HUES64 (cell line): ENCODE data around the gene EDIL3.

ENCODE experiments used
- H3K27ac ChIP-seq: 2 replicates; pipeline ENCODE4 v1.7.0; 2013; ENCODE audit warnings: low read depth, low read length, inconsistent platforms
- H3K27me3 ChIP-seq: 2 replicates; pipeline ENCODE4 v1.6.1; 2013; ENCODE audit warnings: mild to moderate bottlenecking, low read length; ENCODE audit not compliant: insufficient read depth
- H3K36me3 ChIP-seq: 2 replicates; pipeline ENCODE4 v1.6.1; 2013; ENCODE audit warnings: mild to moderate bottlenecking, low read length; ENCODE audit not compliant: insufficient read depth
- H3K4me1 ChIP-seq: 2 replicates; pipeline ENCODE4 v1.6.1; 2013; ENCODE audit warnings: mild to moderate bottlenecking, low read length, moderate library complexity; ENCODE audit not compliant: insufficient read depth
- H3K4me3 ChIP-seq: 2 replicates; pipeline ENCODE4 v1.5.1; 2013; ENCODE audit warnings: mild to moderate bottlenecking, low read length, moderate library complexity
- H3K9ac ChIP-seq: 2 replicates; pipeline ENCODE4 v1.6.1; 2013; ENCODE audit warnings: mild to moderate bottlenecking, low read depth, low read length
- H3K9me3 ChIP-seq: 2 replicates; pipeline ENCODE4 v1.6.1; 2013; ENCODE audit warnings: low read depth, low read length; ENCODE audit not compliant: insufficient read depth
- WGBS: fragments of 150-250, 120-280 bp; methylation state at CpG from one replicate; pipeline ENCODE4 v1.1.7; 2013; ENCODE audit warnings: missing lambda C conversion rate; 5-methylcytosine and 5-hydroxymethylcytosine counted together

The EDIL3 gene

DNA sequence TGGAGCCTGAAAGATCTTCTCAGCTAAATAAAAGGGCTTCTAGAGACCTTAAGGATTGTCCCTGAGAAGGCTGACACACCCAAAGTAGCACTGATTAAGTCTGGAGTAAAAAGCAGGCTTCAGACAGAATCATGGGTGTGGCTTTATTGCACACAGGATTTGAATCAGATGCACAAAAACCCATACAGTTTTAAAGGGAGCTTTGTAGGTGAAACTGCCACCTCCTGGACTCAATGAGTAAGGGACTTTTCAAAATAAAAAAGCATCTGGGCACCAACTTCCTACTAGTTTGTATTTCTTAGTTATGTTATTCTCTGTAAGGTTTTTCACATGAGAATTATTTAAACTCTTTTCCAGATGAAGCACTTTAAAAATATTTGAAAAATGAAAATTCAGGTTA is 129.4 kb downstream of the EDIL3 start:
- H3K9me3 ChIP-seq, result no peaks in the 10 kb centered on the region
- H3K4me3 ChIP-seq, result no peak overlapping the region
- peaks cover 4% of the 10 kb centered on the region; the same call in 1 of the 2 replicates for H3K4me1 ChIP-seq
- no peaks in the 10 kb centered on the region for H3K27me3 ChIP-seq
- H3K9ac ChIP-seq, result no peak overlapping the region
- H3K36me3 ChIP-seq, result no peaks in the 10 kb centered on the region
- H3K27ac ChIP-seq, result no peak overlapping the region

DNA sequence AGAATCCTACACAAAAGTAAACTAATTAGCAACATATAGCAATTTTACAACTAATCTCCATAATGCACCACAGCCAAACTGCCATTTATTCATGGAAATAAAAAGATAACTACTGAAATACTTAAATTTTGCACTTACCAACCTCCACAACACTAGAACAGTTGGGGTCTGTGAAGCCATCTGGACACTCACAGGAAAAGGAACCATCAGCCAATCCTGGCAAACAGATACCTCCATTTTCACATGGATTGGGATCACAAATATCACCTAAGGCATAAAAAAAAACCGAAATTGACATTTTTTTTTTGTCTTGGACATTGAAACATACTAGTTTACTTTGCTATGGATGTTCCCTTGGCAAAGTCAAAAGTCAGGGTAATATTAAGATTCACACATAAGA is 130.7 kb downstream of the EDIL3 start:
- no peaks in the 10 kb centered on the region for H3K27me3 ChIP-seq
- no peak overlapping the region for H3K9ac ChIP-seq
- 87% methylated on average over 1 of the region's 1 CpG for WGBS
- no peaks in the 10 kb centered on the region for H3K9me3 ChIP-seq
- H3K27ac ChIP-seq, result no peak overlapping the region
- no peak overlapping the region for H3K4me3 ChIP-seq
- no peaks in the 10 kb centered on the region for H3K36me3 ChIP-seq
- peaks cover 10% of the 10 kb centered on the region; the same call in 1 of the 2 replicates for H3K4me1 ChIP-seq

DNA sequence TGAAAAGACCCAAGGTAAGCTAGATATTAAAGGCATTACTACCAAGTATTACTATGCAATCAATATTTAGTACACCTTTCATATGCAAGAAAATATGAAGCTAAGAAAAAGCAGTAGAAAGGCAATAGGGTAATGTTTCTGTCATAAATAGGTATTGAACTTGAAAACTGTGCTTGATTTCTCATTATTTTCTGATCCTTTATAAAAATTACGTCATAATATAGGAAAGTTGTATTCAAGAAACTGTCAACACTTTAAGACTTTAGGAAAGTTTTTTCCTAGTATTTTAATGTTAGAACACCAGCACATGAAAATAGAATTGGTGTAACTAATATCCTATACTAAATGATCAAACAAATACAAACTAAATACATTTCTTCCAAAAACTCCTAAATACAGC is 133.2 kb downstream of the EDIL3 start:
- Histone ChIP-seq H3K9ac (no peak overlapping the region), H3K9me3 (no peaks in the 10 kb centered on the region), H3K36me3 (no peaks in the 10 kb centered on the region), H3K27ac (no peak overlapping the region), H3K4me1 (peaks cover 10% of the 10 kb centered on the region; the same call in 1 of the 2 replicates), H3K27me3 (no peaks in the 10 kb centered on the region), H3K4me3 (no peak overlapping the region)
- no CpG with 5 or more reads among the region's 1 CpG for WGBS

DNA sequence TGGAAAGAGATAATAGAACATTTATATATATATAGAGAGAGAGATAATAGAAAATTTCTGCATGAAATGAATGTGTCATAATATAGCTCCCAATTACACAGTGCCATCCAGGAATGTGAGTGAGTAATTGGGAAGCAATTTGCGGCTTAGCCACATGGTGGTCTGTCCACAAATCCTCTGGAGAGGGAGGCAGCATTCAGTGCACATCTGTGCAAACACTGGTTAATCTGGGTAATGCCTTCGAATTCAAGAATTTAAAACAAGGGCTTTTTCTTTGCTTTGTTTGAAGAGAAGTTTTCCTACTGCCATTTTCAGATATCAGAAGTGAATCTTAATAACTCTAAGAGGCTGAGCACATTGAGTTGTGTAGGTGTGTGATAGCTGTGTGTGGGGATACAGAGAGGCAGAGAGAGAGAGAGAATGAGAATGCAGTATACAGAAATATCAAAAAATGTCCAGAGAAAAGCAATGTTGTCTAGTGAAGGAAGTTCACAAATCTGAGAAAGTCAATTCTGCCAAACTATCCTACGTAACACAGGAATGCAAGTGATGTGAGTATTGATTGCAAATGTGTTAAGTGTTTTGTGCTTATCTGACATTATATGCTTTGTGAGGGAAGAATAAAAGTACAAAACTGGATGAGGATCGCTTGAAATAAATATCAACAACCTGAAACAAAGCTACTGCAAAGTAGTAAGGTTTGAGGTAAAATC is 134.6 kb downstream of the EDIL3 start:
- Histone ChIP-seq H3K27me3 (no peaks in the 10 kb centered on the region), H3K9ac (no peak overlapping the region)
- 85% methylated on average over 4 of the region's 4 CpGs for WGBS

DNA sequence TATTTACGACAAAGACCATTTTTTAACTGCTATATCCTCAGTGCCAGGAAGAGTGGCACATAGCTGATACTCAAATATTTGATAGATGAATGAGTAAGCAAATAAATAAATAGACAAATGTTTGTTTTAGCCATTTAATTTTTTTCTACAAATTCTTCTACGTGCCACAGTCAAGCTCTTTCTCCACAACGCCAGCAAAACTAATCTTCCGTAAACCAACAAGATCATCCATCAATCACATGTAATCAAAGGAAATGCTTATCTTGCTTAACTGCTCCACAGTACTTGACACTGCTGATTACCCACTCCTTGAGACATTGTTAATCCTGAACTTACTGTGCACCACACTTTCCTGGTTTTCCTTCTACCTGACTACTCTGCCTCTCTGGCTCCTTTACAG is 136.7 kb downstream of the EDIL3 start:
- no peaks in the 10 kb centered on the region for H3K36me3 ChIP-seq
- 92% methylated on average over 3 of the region's 4 CpGs for WGBS

More for the DNA sequence above, 134.6 kb downstream of the EDIL3 start:
- H3K36me3 ChIP-seq, result no peaks in the 10 kb centered on the region
- H3K27ac ChIP-seq, result no peak overlapping the region
- no peak overlapping the region for H3K4me3 ChIP-seq
- peaks cover 10% of the 10 kb centered on the region; the same call in 1 of the 2 replicates for H3K4me1 ChIP-seq
- H3K9me3 ChIP-seq, result no peaks in the 10 kb centered on the region

DNA sequence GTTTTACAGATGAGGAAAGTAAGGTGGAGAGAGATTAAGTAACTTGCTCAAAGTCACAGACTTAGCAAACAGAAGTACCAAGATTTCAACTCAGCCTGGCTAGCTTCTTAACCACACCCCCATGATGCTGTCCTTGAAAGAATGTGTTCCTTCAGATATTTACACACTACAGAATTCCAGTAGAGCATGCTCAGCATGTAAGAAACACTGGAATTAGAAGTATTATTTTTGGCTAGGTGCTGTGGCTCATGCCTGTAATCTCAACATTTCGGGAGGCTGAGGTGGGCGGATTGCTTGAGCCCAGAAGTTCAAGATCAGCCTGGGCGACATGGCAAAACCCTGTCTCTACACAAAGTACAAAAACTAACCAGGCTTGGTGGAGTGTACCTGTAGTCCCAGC is 142.4 kb downstream of the EDIL3 start:
- H3K4me3 ChIP-seq, result no peak overlapping the region
- WGBS, result 98% methylated on average over 3 of the region's 3 CpGs

More for the DNA sequence above, 136.7 kb downstream of the EDIL3 start:
- Histone ChIP-seq H3K27ac (no peak overlapping the region), H3K9me3 (no peaks in the 10 kb centered on the region), H3K27me3 (no peaks in the 10 kb centered on the region), H3K4me1 (peaks cover 10% of the 10 kb centered on the region; the same call in 1 of the 2 replicates), H3K4me3 (no peak overlapping the region), H3K9ac (no peak overlapping the region)

DNA sequence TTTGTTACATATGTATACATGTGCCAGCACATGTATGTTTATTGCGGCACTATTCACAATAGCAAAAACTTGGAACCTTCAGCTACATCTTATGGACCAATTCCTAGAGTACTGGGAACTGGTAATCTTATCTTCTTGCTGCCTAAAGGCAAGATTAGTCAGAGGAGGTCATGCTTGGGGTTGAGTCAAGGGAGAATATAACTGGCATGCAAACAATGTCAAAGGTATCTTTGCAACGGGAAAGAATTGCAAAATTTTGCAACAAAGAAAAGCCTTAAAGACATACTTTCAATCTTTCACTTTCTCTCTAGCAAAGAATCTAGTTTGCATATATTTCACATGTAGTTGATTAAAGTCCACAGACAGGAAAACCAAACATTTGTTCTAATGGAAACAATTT is 145.2 kb downstream of the EDIL3 start:
- Histone ChIP-seq H3K27me3 (no peaks in the 10 kb centered on the region), H3K27ac (no peak overlapping the region), H3K9me3 (no peaks in the 10 kb centered on the region), H3K4me1 (peaks cover 14% of the 10 kb centered on the region), H3K9ac (no peak overlapping the region), H3K4me3 (no peak overlapping the region), H3K36me3 (no peaks in the 10 kb centered on the region)
- WGBS, result 81% methylated on average over 2 of the region's 2 CpGs

More for the DNA sequence above, 142.4 kb downstream of the EDIL3 start:
- H3K4me1 ChIP-seq, result peaks cover 14% of the 10 kb centered on the region
- H3K9me3 ChIP-seq, result no peaks in the 10 kb centered on the region
- no peak overlapping the region for H3K9ac ChIP-seq
- H3K27ac ChIP-seq, result no peak overlapping the region
- no peaks in the 10 kb centered on the region for H3K27me3 ChIP-seq
- H3K36me3 ChIP-seq, result no peaks in the 10 kb centered on the region

DNA sequence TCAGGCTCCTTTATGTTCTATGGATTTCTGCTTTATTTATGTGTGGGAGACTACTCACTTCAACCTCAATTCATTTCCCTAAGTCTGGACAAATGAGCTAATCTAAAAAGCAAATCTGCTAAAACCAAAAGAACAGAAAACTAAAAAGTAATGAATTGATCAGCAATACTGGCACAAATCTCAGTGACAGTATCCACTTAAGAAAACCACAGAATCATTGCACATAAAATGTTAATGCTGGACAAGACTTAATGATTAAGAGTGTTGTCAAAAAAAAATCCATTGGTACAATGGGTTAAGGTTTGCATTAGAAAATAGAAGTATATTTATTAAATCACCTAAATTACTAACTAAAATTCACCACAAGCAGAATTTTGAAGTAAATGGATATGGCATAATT is 147.6 kb downstream of the EDIL3 start:
- no peak overlapping the region for H3K4me3 ChIP-seq
- H3K9me3 ChIP-seq, result no peaks in the 10 kb centered on the region
- no peak overlapping the region for H3K27ac ChIP-seq
- H3K4me1 ChIP-seq, result peaks cover 14% of the 10 kb centered on the region
- H3K36me3 ChIP-seq, result no peaks in the 10 kb centered on the region
- no peak overlapping the region for H3K9ac ChIP-seq
- H3K27me3 ChIP-seq, result no peaks in the 10 kb centered on the region

DNA sequence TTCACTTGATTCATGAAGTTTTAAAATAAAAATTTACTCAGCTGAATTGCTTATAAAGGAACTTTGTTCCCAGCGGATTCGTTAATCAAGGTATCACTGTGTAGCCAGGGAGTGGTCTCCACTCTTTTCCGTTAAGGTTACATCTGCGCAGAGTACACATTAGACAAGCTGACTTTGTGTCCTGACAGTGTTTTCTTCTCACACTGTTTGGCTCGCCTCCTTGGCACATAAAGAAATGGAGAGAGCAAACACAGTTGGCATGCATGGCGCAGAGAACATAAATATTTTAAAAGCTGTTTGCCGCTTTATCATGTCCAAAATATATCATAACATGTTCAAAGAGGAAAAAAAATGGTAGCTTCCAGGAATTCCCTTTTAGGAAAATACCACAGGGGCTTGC is 153.2 kb downstream of the EDIL3 start:
- Histone ChIP-seq H3K36me3 (no peaks in the 10 kb centered on the region), H3K27me3 (no peaks in the 10 kb centered on the region), H3K9ac (no peak overlapping the region), H3K4me1 (no peaks in the 10 kb centered on the region), H3K9me3 (no peaks in the 10 kb centered on the region), H3K4me3 (no peak overlapping the region), H3K27ac (no peak overlapping the region)
- WGBS, result 95% methylated on average over 7 of the region's 7 CpGs

DNA sequence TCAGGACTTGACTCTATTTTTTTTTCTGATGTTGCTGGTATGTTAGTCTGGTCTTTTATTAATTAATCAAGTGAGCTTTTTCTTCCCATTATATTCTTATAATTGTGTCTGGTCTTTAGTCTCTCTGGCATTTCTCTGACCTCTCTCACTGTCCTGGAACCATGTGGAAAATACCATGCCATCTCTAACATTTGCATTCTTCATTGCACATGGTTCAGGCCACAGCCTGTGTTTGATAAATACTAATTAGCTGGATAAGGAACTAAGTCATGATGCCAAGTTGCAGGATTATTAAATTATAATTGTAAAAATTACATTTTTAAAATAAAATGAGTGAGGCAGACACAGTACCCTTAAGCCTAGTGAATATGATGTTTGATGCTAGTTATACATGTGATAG is 155.6 kb downstream of the EDIL3 start:
- Histone ChIP-seq H3K27ac (no peak overlapping the region), H3K4me3 (no peak overlapping the region), H3K9ac (no peak overlapping the region), H3K36me3 (no peaks in the 10 kb centered on the region), H3K27me3 (no peaks in the 10 kb centered on the region), H3K4me1 (no peaks in the 10 kb centered on the region), H3K9me3 (no peaks in the 10 kb centered on the region)

DNA sequence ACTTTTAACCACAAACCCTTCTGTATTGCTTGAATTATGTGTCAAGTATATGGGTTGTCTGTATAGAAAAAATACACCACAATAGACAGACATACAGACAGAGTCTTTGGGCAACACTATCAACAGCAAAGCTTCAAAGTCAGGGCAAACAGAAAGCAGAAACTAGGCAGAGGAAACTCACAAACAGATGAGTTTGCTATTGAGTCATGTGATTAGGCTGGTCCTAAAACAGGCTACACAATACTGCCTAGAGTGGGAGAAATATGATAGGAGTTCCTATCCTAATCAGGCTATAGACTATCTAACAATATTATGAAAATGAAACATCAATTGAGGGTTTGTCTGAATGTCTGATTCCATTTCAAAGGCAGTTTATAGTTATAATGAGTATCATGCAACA is 156.4 kb downstream of the EDIL3 start:
- Histone ChIP-seq H3K9ac (no peak overlapping the region), H3K4me3 (no peak overlapping the region), H3K27ac (no peak overlapping the region), H3K4me1 (no peaks in the 10 kb centered on the region), H3K9me3 (no peaks in the 10 kb centered on the region), H3K27me3 (no peaks in the 10 kb centered on the region), H3K36me3 (no peaks in the 10 kb centered on the region)

DNA sequence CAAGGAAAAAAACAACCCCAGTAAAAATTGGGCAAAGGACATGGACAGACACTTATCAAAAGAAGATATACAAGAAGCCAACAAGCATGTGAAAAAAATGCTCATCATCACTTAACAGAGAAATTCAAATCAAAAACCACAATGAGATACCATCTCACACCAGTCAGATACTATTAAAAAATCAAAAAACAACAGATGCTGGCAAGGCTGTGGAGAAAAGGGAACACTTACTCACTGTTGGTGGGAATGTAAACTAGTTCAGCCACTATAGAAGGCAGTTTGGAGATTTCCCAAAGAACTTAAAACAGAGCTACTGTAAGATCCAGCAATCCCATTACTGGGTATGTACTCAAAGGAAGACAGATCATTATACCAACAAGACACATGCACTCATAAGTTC is 157.4 kb downstream of the EDIL3 start:
- Histone ChIP-seq H3K4me3 (no peak overlapping the region), H3K36me3 (no peaks in the 10 kb centered on the region), H3K4me1 (no peaks in the 10 kb centered on the region), H3K9me3 (no peaks in the 10 kb centered on the region), H3K27me3 (no peaks in the 10 kb centered on the region), H3K9ac (no peak overlapping the region), H3K27ac (no peak overlapping the region)
